Caco-2 (cell line): ENCODE data around the gene RASIP1. TPM values are rescaled to one million over a fixed set of nuclear protein-coding genes. Genes with fewer than 3 reads are reported as not detected.

ENCODE experiments used
- BruUV-seq: library from RNA; stranded (reverse); fragments of 400-500 nt; replicated peaks from 2 replicates; lab custom pipeline; 2021; lab: Mats Ljungman, UMichigan
- CTCF ChIA-PET: fragments of 300-600 bp; sonication (Branson Sonifier 250); formaldehyde crosslinking; loops from one replicate; lab custom pipeline; 2022; ENCODE audit warnings: antibody characterized with exemption; lab: Charles Lee
- POLR2A ChIA-PET: fragments of 300-600 bp; sonication (Branson Sonifier 250); formaldehyde crosslinking; loops from one replicate; lab custom pipeline; 2022; ENCODE audit warnings: antibody characterized with exemption; lab: Charles Lee
- DNase-seq, 2 experiments: peaks; one replicate each; pipeline versions ENCODE4 v3.0.0 to v3.0.0-alpha.2; 2020 to 2022
- H3K27me3 ChIP-seq: replicated peaks from 2 replicates; pipeline ENCODE4 v1.6.0; 2011; ENCODE audit warnings: low read length; ENCODE audit not compliant: control insufficient read depth, insufficient read depth
- H3K36me3 ChIP-seq: 2 replicates; pipeline ENCODE4 v1.5.1; 2011; ENCODE audit warnings: low read length; ENCODE audit not compliant: control insufficient read depth, insufficient read depth
- H3K4me1 ChIP-seq: fragments of 250-450 bp; sonication (Bioruptor Pico); 2 replicates; pipeline ENCODE4 v1.5.1; 2020; ENCODE audit warnings: mild to moderate bottlenecking
- H3K4me3 ChIP-seq: 2 replicates; pipeline ENCODE4 v1.5.1; 2011; ENCODE audit warnings: low read depth, mild to moderate bottlenecking, control low read depth, low read length
- H3K9me3 ChIP-seq: fragments of 250-450 bp; sonication (Bioruptor Pico); 2 replicates; pipeline ENCODE4 v1.5.1; 2020; ENCODE audit warnings: mild to moderate bottlenecking, moderate library complexity
- H3K27ac Mint-ChIP-seq: one replicate; pipeline ENCODE4 v1.8.0; 2022; ENCODE audit warnings: mixed read lengths; ENCODE audit not compliant: unreplicated experiment
- H3K27me3 Mint-ChIP-seq: one replicate; pipeline ENCODE4 v1.8.0; 2022; ENCODE audit warnings: mixed read lengths; ENCODE audit not compliant: insufficient read depth, unreplicated experiment
- H3K36me3 Mint-ChIP-seq: one replicate; pipeline ENCODE4 v1.8.0; 2022; ENCODE audit warnings: mild to moderate bottlenecking, mixed read lengths; ENCODE audit not compliant: insufficient read depth, unreplicated experiment
- H3K4me1 Mint-ChIP-seq: one replicate; pipeline ENCODE4 v1.8.0; 2022; ENCODE audit warnings: low read depth, mixed read lengths; ENCODE audit not compliant: unreplicated experiment
- H3K4me3 Mint-ChIP-seq: one replicate; pipeline ENCODE4 v1.8.0; 2022; ENCODE audit warnings: mild to moderate bottlenecking, moderate library complexity, mixed read lengths; ENCODE audit not compliant: unreplicated experiment
- H3K9me3 Mint-ChIP-seq: one replicate; pipeline ENCODE4 v1.8.0; 2022; ENCODE audit warnings: mixed read lengths; ENCODE audit not compliant: unreplicated experiment
- intact Hi-C: fragments of 100-400 bp; cut with micrococcal nuclease; formaldehyde crosslinking; loops from one replicate; pipeline ENCODE4 v1.10.0; 2022; ENCODE audit not compliant: unreplicated experiment
- total RNA-seq: library from RNA; stranded (reverse); gene quantifications from 2 replicates; pipeline ENCODE4 v1.2.3, GENCODE V29; 2022
- TF ChIP-seq, protein P1 (sequence below), 2 experiments: fragments of 200-600 bp in 1 of 2; IDR thresholded peaks; 1 replicate in 1 of 2; 2 replicates in 1 of 2; pipeline versions ENCODE4 v1.5.1 to v1.8.0; 2011 to 2022; ENCODE audit warnings: antibody characterized with exemption in 1 of 2, control low read depth in 1 of 2, inconsistent platforms in 1 of 2, low read depth in 1 of 2, low read length in 1 of 2, mild to moderate bottlenecking in 1 of 2, moderate library complexity in 1 of 2; ENCODE audit not compliant: insufficient read depth in 1 of 2, severe bottlenecking in 1 of 2, unreplicated experiment in 1 of 2

Gene RASIP1
- total RNA-seq, 1 experiment from 2014 or later, result 5.9 TPM

DNA sequence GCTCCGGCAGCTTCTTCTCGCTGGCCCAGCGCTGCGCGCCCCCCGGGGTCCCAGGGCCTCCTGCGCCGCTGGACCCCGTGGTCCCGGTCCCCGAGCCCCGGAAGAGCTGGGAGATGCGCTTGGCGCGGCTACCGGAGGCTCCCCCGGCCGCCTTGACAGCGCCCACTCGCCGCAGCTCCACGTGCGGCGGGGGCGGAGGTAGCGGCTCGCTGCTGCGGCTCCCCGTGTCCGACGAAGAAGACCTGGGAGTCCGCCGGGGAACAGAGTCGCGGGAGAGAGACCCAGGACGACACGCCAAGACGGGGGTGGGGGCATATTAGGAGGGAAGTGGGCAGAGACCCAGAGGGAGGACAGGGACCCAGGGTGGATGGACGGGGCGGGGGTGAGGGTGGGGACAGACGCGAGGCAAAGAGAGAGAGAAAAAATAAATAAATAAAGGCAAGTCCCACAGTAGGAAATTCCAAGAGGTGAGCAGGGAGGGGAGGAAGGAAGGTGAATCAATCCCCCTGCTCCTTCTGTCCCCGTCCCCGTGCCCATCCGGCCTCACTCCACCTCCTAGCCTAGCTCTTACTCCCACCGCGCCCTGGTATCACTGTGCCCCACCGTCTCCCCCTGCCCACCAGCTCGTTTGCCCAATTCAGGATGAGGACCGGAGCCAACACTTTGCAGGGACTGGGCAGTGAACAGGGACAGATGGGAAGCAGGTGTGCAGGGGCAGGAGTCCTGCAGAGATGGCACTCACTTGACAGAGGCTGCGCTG is 826 bp downstream of the RASIP1 start:
- H3K4me3 ChIP-seq, result peak overlapping the region; percentile 79
- intact Hi-C loops, result loop anchor here (1.0 kb wide), 1 partner anchor 13 kb away; the partner anchor contains the start of gene FUT1

DNA sequence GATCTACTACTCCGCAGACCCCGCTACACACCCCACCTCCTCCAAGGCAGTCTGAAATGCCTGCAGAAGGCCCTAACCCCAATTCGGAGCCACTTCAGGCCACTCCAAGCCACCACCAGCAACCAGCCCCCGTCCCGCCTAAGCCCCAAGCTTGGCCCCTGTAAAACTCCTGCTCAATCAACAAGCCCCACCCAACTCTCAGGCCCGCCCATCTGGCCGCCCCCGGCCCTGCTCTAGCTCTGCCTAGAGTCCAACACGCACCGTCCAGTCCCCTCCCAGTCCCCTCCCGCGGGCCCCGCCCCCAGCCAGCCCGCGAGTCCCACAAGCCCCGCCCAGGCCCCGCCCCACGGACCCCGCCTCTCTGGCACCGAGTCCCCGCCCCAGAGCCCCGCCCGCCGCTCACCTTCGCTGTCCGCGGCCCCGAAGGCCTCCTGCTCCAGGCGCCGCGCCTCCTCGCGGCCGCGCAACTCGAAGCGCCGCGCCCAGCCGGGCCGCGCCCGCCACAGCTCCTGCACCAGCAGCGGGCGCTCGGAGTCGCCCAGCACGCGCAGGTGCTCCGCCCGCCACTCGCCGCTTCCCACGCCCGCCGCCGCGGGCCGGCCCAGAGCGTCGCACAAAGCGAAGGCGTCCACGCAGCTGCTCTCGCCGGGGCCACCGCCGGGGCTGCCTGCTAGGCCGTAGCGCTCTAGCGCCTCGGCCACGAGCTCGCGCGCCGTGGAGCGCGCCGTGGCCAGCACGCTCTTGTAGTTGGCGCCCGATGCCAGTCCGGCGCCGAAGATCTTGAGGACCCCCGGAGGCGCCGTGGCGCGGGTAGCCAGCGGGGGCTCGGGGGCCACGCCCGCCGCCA is 1.6 kb downstream of the RASIP1 start:
- Mint-ChIP-seq H3K9me3 (no peaks in the 10 kb centered on the region), H3K36me3 (peaks cover 34% of the 10 kb centered on the region), H3K27ac (peak overlapping the region; percentile 77), H3K4me3 (peak overlapping the region; percentile 59), H3K27me3 (no peaks in the 10 kb centered on the region), H3K4me1 (peaks cover 41% of the 10 kb centered on the region)
- Histone ChIP-seq H3K27me3 (no peaks in the 10 kb centered on the region), H3K4me1 (peaks cover 22% of the 10 kb centered on the region), H3K36me3 (no peaks in the 10 kb centered on the region), H3K9me3 (no peaks in the 10 kb centered on the region), H3K4me3 (peak overlapping the region; percentile 79)
- POLR2A ChIA-PET, result interaction anchor here (0.8 to 1.1 kb wide), 6 partner anchors 18 to 120 kb away, joined by 3 to 8 read pairs (median 5); partner anchors contain the start of genes CA11 and RPL18
- TF ChIP-seq, protein P1, sequence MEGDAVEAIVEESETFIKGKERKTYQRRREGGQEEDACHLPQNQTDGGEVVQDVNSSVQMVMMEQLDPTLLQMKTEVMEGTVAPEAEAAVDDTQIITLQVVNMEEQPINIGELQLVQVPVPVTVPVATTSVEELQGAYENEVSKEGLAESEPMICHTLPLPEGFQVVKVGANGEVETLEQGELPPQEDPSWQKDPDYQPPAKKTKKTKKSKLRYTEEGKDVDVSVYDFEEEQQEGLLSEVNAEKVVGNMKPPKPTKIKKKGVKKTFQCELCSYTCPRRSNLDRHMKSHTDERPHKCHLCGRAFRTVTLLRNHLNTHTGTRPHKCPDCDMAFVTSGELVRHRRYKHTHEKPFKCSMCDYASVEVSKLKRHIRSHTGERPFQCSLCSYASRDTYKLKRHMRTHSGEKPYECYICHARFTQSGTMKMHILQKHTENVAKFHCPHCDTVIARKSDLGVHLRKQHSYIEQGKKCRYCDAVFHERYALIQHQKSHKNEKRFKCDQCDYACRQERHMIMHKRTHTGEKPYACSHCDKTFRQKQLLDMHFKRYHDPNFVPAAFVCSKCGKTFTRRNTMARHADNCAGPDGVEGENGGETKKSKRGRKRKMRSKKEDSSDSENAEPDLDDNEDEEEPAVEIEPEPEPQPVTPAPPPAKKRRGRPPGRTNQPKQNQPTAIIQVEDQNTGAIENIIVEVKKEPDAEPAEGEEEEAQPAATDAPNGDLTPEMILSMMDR (IDR thresholded peaks at IDR 0.05; ENCODE audit: insufficient read depth in 1 of 2, low read depth in 1 of 2, low read length in 1 of 2, severe bottlenecking in 1 of 2, unreplicated experiment in 1 of 2), result peak; percentile 30 to 35
- intact Hi-C loops, result loop anchor here (1.0 kb wide), 6 partner anchors 14 to 92 kb away; partner anchors contain the start of genes CA11 and FUT1
- peak; percentile 98 to 99 for DNase-seq
- no TSS peak for BruUV-seq
- CTCF ChIA-PET, result interaction anchor here (0.5 to 2.9 kb wide), 15 partner anchors 14 to 405 kb away, joined by 3 to 37 read pairs (median 7); partner anchors contain the start of genes CA11, FUT2, GYS1 and RUVBL2

More for the DNA sequence above, 826 bp downstream of the RASIP1 start:
- Mint-ChIP-seq H3K4me1 (peaks cover 40% of the 10 kb centered on the region), H3K9me3 (no peaks in the 10 kb centered on the region), H3K4me3 (peak overlapping the region; percentile 59), H3K27me3 (no peaks in the 10 kb centered on the region), H3K27ac (no peak overlapping the region), H3K36me3 (peaks cover 32% of the 10 kb centered on the region)
- no TSS peak for BruUV-seq
- no peak for DNase-seq
- ChIA-PET CTCF (interaction anchor here (0.5 to 2.9 kb wide), 12 partner anchors 15 to 113 kb away, joined by 3 to 37 read pairs (median 8); partner anchors contain the start of genes CA11 and FUT2), POLR2A (interaction anchor here (0.8 to 1.1 kb wide), 3 partner anchors 26 to 121 kb away, joined by 5 to 8 read pairs (median 8); partner anchors contain the start of gene RPL18)
- Histone ChIP-seq H3K36me3 (no peaks in the 10 kb centered on the region), H3K27me3 (no peaks in the 10 kb centered on the region), H3K4me1 (peaks cover 22% of the 10 kb centered on the region), H3K9me3 (no peaks in the 10 kb centered on the region)
- TF ChIP-seq, protein P1 (IDR thresholded peaks at IDR 0.05; ENCODE audit: insufficient read depth in 1 of 2, low read depth in 1 of 2, low read length in 1 of 2, severe bottlenecking in 1 of 2, unreplicated experiment in 1 of 2), result no peak
